ENCODE measurements around the gene SLC2A2. TPM values are rescaled to one million over a fixed set of nuclear protein-coding genes. Genes with fewer than 3 reads are reported as not detected.

The SLC2A2 gene
- total RNA-seq (2014; rRNA removed) = not detected in 2 replicates
- not detected for polyA plus RNA-seq (2012)

DNA sequence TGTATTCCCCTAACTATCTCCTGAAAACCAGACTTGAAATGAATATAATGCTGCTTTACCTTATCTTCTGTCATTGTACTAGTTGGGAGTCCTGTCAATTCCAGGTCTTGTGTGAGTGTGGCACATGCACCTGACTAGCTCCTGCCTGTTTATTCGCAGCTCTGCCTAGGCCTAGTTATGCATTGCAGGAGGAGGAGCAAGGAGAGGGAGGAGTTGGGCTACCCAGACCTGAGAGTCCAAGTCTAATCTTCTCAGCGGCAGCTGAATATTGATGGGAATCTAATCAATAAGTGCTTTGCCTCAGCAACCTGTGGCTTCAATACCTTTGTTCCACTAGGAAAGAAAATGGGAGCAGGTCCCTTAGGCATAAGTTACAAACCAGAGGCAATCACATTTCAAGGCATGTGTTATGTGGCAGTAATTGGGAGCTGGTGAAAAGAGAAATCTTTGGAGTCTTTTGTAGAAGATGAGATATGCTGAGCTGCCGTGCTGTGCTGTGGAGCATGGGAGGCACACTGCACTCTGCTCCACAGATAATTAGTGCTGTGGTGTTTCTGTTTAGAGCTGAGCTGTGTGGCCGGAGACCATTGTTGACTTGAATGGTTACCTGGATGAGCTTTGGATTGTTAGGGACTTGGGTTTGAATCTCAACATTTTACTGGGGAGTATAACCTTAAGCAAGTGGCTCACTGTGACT is at the start of gene SLC2A2:
Gene SLC2A2 (minus strand): TSS at position 124 of the 697 bp plus-strand sequence. CDS start 50 bp downstream, at position 74.
- no peak for DNase-seq (ENCODE audit: low read depth)

- DNase-seq (ENCODE audit: low read depth) = no peak
These were observed 45.9 kb upstream of the SLC2A2 start for GRCh38 chr3:171072432-171072831.

- no peak for DNase-seq (ENCODE audit: low read depth)
These were observed 42.1 kb upstream of the SLC2A2 start for GRCh38 chr3:171068658-171069057.

- DNase-seq (ENCODE audit: low read depth) = peak; percentile 26
These were observed 39.7 kb upstream of the SLC2A2 start for GRCh38 chr3:171066206-171066605.

- DNase-seq (ENCODE audit: low read depth) = peak; percentile 28
These were observed 39.2 kb upstream of the SLC2A2 start for GRCh38 chr3:171065732-171066131.

DNA sequence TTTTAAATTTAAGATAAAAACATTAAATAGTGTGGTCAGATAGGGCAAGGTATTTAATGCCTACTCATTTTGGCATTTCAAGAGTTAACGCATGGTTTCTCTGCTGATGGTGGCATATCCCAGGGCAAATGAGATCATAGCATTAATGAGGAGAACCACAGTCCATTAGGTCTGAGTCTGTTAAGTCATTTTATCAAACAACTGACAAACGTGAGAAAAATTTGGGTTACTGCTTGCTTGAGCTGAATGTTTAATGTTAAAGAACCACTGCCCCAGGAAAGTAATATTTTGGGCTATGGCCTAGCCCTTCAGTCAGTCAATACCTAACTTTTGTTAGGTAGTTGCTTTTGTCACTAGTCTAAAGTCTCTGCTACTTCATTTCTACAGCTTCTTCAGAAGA is 37.9 kb upstream of the SLC2A2 start:
- no peak for DNase-seq (ENCODE audit: low read depth)

GRCh38 chr3:171061749-171062148 is 35.2 kb upstream of the SLC2A2 start:
- no peak for DNase-seq (ENCODE audit: low read depth)

GRCh38 chr3:171059978-171060377 is 33.5 kb upstream of the SLC2A2 start:
- no peak for DNase-seq (ENCODE audit: low read depth)

GRCh38 chr3:171058873-171059603 is 32.5 kb upstream of the SLC2A2 start:
- DNase-seq (ENCODE audit: low read depth) = no peak

- DNase-seq (ENCODE audit: low read depth) = no peak
These were observed 31.5 kb upstream of the SLC2A2 start for GRCh38 chr3:171058058-171058457.

DNA sequence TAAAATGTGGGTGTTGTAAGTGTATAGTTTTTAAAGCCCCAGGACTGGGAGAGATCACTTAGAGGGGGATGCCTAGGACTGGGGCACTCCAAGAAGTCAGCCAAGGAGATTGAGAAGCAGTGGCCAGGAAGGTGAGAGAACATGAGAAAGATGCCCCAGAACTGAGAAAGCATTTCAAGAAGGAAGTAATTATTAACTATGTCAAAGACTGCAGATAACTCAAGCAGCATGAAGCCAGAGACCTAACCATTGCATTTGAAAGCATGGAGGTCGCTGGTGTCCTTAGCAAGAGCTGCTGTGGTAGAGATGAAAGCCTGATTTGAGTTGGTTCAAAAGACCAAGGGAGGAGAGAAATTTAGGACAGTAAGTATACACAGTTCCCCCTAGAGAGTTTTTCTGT is 30.6 kb upstream of the SLC2A2 start:
- no peak for DNase-seq (ENCODE audit: low read depth)

DNA sequence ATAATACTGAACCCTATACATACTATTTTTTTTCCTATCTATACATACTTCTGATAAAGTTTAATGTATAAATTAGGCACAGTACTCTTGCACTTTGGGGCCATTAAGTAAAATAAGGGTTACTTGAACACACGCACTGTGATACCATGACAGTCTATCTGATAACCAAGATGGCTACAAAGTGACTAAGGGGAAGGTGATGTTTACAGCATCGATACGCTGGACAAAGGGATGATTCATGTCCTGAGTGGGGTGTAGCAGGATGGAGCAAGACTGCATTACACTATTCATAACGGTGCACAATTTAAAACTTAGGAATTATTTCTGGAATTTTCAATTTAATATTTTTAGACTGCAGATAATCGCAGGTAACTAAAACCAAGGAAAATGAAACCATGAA is 30.0 kb upstream of the SLC2A2 start:
- peak; percentile 31 for DNase-seq (ENCODE audit: low read depth)

DNA sequence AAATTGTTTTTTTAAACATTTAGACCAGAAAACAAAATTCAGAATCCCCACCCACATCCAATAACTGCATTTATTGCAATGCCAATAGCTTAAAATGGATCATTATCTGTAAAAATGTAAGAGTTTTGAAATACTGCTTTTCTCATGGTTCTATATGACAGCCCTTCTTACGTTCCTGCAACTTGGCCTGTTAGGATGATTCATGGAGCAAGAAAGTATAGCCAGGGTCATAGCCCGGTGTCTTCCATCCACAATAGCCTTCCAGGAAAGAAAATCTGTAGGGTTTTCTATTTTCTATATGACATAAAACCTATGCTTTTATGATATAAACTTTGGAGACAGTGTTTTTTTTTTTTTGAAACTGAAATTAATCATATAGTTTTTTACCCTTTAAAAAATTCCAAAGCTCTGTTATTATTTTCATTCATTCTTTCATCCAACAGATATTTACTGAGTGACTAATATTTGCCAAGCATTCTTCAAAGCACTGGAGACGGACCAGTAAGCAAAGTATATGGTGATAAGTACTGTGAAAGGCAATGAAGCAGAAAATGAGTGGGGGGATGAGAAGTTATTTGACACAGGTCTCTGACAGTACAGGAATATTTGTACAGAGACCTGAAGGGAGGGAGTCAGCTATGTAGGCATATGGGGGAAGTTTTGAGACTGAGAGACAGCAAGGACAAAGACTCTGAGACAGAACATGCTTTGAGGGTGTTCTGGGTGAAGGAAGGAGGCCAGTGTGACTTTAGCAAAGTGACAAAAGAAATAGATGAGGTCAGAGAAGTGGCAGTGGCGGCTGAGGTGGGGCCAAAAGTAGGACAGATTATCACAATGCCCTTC is 29.0 kb upstream of the SLC2A2 start:
- DNase-seq (ENCODE audit: low read depth) = peak; percentile 17

- no peak for DNase-seq (ENCODE audit: low read depth)
These were observed 28.4 kb upstream of the SLC2A2 start for GRCh38 chr3:171054921-171055320.

DNA sequence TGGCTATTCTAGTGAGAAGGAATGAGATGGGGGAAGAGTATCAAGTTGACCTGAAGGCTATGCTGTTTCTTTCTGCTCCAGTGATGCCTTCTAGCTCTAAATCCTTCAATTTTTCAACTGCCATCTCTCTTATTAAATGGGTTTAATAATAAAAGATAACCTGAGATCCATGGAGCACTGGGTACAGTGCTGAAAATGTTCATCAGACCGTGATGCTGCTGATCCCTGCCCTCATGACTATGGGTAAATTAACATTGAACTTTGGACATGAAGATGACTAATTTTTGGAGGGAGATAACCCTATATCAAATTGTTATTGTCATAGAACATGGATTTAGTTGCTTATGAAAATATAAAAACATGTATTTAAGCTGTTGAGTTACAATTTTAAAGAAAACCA is 27.7 kb upstream of the SLC2A2 start:
- DNase-seq (ENCODE audit: low read depth) = no peak

GRCh38 chr3:171049861-171050444 is 23.4 kb upstream of the SLC2A2 start:
- peak; percentile 54 for DNase-seq (ENCODE audit: low read depth)

- no peak for DNase-seq (ENCODE audit: low read depth)
These were observed 20.2 kb upstream of the SLC2A2 start for GRCh38 chr3:171046760-171047159.

GRCh38 chr3:171044835-171045793 is 18.6 kb upstream of the SLC2A2 start:
- DNase-seq (ENCODE audit: low read depth) = peak; percentile 77

DNA sequence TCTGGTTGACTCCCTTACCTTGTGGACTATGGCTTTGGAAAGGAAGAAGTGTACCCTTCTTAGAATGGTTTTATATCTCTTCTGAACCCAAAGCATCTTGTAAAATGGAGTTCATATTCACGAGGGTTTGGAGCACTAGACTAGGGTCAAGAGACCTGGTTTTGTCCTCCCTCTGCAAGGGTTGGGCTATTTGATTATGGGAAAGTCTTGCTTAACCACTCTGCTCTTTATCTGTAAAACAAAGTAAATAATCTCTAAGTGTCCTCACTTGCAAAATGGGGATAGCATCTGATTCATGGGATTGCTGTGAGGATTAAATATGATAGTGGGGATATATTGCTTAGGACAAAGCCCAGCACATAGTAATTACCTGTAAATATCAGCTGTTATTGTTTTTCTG is 17.9 kb upstream of the SLC2A2 start:
- DNase-seq (ENCODE audit: low read depth) = no peak

- no peak for DNase-seq (ENCODE audit: low read depth)
These were observed 13.2 kb upstream of the SLC2A2 start for GRCh38 chr3:171039674-171040073.

DNA sequence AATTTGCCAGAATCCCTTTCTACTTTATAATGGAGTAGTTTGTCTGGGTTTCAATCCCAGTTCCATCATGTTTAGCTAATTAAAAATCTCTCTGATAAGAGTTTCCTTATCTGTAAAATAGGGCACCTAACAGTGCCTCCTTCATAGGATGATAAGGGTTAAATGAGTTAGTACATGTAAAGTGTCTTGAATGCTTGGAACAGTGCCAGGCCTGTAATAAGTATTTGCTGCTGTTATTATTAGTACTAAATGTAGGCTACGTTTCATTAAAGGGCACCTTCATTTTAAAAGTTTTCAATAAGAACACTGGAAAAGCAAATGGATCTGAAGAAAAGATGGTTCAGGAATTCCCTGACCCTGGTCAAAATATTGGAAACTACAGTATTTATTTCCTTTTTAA is 11.8 kb upstream of the SLC2A2 start:
- no peak for DNase-seq (ENCODE audit: low read depth)
